Cardiac fibroblast (primary cell): ENCODE results near the gene ALDH1L2.

ENCODE experiments used
- DNase-seq, 2 donors: peaks; one replicate each; pipeline versions ENCODE4 v3.0.0 to v3.0.0-alpha.2; 2010; ENCODE audit warnings: low read depth in 2 of 2
- H3K4me3 ChIP-seq, 2 donors: replicated peaks in 1 of 2; 1 replicate in 1 of 2; 2 replicates in 1 of 2; pipeline ENCODE4 v1.5.1; 2011; ENCODE audit warnings: low read depth in 2 of 2, low read length in 2 of 2, mild to moderate bottlenecking in 2 of 2, moderate library complexity in 1 of 2
- TF ChIP-seq, protein P1 (sequence below): IDR thresholded peaks from one replicate; pipeline ENCODE4 v1.5.1; 2011; ENCODE audit warnings: low read depth, mild to moderate bottlenecking, low read length, inconsistent platforms

Gene ALDH1L2

GRCh38 chr12:105107494-105108371 is 23.5 kb upstream of the ALDH1L2 start, which contains the start of gene WASHC4:
WASHC4 (plus strand) TSS chr12:105107731; CDS start chr12:105107801, 70 bp downstream.
- TF ChIP-seq, protein P1, sequence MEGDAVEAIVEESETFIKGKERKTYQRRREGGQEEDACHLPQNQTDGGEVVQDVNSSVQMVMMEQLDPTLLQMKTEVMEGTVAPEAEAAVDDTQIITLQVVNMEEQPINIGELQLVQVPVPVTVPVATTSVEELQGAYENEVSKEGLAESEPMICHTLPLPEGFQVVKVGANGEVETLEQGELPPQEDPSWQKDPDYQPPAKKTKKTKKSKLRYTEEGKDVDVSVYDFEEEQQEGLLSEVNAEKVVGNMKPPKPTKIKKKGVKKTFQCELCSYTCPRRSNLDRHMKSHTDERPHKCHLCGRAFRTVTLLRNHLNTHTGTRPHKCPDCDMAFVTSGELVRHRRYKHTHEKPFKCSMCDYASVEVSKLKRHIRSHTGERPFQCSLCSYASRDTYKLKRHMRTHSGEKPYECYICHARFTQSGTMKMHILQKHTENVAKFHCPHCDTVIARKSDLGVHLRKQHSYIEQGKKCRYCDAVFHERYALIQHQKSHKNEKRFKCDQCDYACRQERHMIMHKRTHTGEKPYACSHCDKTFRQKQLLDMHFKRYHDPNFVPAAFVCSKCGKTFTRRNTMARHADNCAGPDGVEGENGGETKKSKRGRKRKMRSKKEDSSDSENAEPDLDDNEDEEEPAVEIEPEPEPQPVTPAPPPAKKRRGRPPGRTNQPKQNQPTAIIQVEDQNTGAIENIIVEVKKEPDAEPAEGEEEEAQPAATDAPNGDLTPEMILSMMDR, result no peak
- H3K4me3 ChIP-seq, result peak within 1 kb of the TSS; percentile 91 to 94
- DNase-seq, result peak; percentile 90 to 93

DNA sequence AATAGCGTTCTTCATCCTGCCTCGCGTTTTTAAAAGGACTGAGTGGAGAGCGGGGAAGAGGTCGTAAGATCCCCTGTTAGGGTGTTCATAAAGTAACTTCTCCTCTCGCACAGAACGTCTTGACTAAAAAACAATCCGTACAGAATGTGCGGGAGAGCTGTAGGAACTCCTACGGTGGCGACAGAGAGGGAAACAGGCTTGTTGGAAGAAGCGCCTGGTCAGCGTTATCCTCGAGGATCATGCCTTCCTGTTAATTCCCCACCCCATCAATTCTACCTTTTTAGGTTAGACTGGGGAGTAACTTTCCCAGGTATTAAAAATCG is 22.9 kb upstream of the ALDH1L2 start:
- DNase-seq, result peak; percentile 52 to 69
- TF ChIP-seq, protein P1, result no peak
- peak overlapping the region; percentile 91 to 94 for H3K4me3 ChIP-seq

DNA sequence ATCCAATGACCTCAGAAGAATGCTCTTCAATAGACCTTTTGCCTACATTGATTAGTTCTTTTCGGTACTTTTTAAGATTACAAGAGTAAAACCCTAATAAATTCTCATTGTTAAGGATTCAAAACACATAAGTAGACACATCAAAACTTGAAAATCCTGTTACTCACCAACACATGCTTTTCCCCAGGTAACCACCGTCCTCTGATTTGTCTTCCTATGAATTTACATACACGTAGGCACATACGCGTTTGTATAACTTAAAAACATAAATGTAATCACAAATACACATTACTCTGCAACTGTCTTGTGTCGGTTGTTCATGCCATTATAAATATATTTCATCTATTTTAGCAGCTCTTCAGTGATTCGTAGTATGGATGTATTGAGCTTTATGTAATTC is 22.4 kb upstream of the ALDH1L2 start:
- DNase-seq, result no peak
- TF ChIP-seq, protein P1, result no peak
- H3K4me3 ChIP-seq, result no peak overlapping the region

DNA sequence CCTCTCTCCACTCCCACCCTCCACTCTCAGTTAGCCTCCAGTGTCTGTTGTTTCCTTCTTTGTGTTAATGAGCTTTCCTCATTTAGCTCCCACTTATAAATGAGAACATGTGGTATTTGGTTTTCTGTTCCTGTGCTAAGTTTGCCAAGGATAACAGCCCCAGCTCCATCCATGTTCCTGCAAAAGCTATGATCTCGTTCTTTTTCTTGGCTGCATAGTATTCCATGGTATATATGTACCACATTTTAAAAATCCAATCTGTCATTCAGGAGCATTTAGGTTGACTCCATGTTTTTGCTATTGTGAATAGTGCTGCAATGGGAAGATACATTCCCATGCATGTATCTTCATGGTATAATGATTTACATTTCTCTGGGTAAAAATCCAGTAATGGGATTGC is 20.5 kb upstream of the ALDH1L2 start:
- TF ChIP-seq, protein P1, result no peak
- no peak for DNase-seq
- no peak overlapping the region for H3K4me3 ChIP-seq

DNA sequence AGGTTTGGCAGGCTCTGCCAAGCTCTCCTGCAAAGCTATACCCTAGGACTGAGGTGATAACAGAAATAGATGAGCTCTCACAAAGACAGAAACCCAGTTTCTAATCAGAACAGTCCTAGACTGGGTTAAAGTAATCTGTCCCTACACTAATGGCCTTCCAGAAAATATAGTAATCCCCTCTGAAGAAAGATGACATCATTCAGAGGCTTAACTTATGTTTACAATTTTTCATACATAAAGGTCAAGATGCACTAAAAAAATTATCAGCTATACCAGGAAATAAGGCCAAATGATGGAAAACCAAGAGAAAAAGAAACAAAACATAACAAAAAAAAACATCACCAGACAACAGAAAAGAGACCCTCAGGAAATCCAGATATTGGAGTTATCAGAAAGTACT is 18.4 kb upstream of the ALDH1L2 start:
- DNase-seq, result no peak
- H3K4me3 ChIP-seq, result no peak overlapping the region
- TF ChIP-seq, protein P1, result no peak

DNA sequence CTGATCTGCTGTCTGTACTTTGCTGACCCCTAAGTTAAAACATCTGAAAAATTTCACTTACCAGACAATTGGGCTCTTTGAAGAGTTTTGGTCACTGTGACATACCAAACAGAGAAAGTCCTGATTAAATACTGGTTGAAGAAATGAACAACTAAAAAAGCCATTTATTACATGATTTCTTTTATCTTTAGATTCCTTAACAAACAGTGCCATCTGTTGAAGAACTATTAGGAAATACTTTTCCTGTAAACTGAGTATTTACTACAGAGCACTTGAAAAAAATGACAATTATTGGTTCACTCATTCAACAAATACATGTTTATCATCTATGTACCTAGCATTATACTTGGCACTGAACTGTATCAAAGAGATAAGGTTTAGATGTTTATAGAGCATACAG is 16.7 kb upstream of the ALDH1L2 start:
- peak; percentile 52 to 59 for DNase-seq
- no peak overlapping the region for H3K4me3 ChIP-seq
- TF ChIP-seq, protein P1, result no peak
